Gastrocnemius medialis (tissue), 4 donors: Measurements from ENCODE around the gene SIK3. TPM values are rescaled to one million over a fixed set of nuclear protein-coding genes. Genes with fewer than 3 reads are reported as not detected.

Experiments
- ATAC-seq, 2 donors: fragments of 150-250 bp; one replicate each; pipeline ENCODE4 v1.9.1; 2016
- DNase-seq, 2 donors: peaks; one replicate each; pipeline ENCODE4 v3.0.0-alpha.2; 2019
- H3K27ac ChIP-seq, 4 donors: fragments of 200-600 bp; sonication (generic); 1 replicate in 1 of 4; 2 replicates in 3 of 4; pipeline ENCODE4 v1.5.1; 2016 to 2018; ENCODE audit warnings: mild to moderate bottlenecking in 2 of 4, moderate library complexity in 1 of 4
- H3K27me3 ChIP-seq, 3 donors: fragments of 200-600 bp; sonication (generic) in 2 of 3; 1 replicate in 1 of 3; 2 replicates in 2 of 3; pipeline versions ENCODE4 v1.5.1 to v1.6.0; 2016 to 2019; ENCODE audit warnings: mild to moderate bottlenecking in 1 of 3, moderate library complexity in 1 of 3
- H3K36me3 ChIP-seq, 2 donors: fragments of 200-600 bp; sonication (generic) in 1 of 2; one replicate each; pipeline ENCODE4 v1.5.1; 2017 to 2018
- H3K4me1 ChIP-seq, 2 donors: fragments of 200-600 bp; sonication (generic) in 1 of 2; one replicate each; pipeline ENCODE4 v1.5.1; 2016 to 2017; ENCODE audit warnings: mild to moderate bottlenecking in 2 of 2
- H3K4me3 ChIP-seq, 4 donors: fragments of 200-600 bp; sonication (generic) in 3 of 4; 1 replicate in 1 of 4; 2 replicates in 3 of 4; pipeline ENCODE4 v1.5.1; 2016 to 2019; ENCODE audit warnings: mild to moderate bottlenecking in 2 of 4
- H3K9me3 ChIP-seq, 3 donors: fragments of 200-600 bp; sonication (generic) in 2 of 3; 1 replicate in 1 of 3; 2 replicates in 2 of 3; pipeline ENCODE4 v1.5.1; 2016 to 2019
- POLR2A ChIP-seq, 2 donors: fragments of 450-650 bp; IDR thresholded peaks; one replicate each; pipeline ENCODE4 v1.6.1; 2017; ENCODE audit warnings: antibody characterized with exemption in 2 of 2, mild to moderate bottlenecking in 2 of 2, moderate library complexity in 2 of 2
- in situ Hi-C, 4 donors: fragments of 200-750 bp; cut with MboI; loops; one replicate each; pipeline versions ENCODE4 v1.15.0 to v1.8.0; 2017; ENCODE audit warnings: low sequenced_read_pairs in 4 of 4
- intact Hi-C: fragments of 100-400 bp; cut with DNase I; formaldehyde crosslinking; loops from one replicate; pipeline ENCODE4 v1.15.1; 2023; ENCODE audit warnings: low total_unique reads
- total RNA-seq, 4 donors: library from RNA; depleted of rRNA; stranded (reverse); fragments of >200 nt; gene quantifications; one replicate each; pipeline versions ENCODE4 v1.1.0 to v1.2.3, GENCODE V29; 2016
- TF ChIP-seq, protein P1 (sequence below), 5 experiments: fragments of 450-650 bp in 3 of 5; fragments of 200-600 bp in 2 of 5; sonication (generic) in 2 of 5; IDR thresholded peaks in 4 of 5; conservative IDR thresholded peaks in 1 of 5; 1 replicate in 4 of 5; 2 replicates in 1 of 5; pipeline ENCODE4 v1.5.1; 2016 to 2019; ENCODE audit warnings: antibody characterized with exemption in 5 of 5, mild to moderate bottlenecking in 3 of 5, moderate library complexity in 3 of 5

SIK3 gene
- total RNA-seq, 4 donors from 2014 or later: 34.4 to 42.4 (median 37.2) TPM

DNA sequence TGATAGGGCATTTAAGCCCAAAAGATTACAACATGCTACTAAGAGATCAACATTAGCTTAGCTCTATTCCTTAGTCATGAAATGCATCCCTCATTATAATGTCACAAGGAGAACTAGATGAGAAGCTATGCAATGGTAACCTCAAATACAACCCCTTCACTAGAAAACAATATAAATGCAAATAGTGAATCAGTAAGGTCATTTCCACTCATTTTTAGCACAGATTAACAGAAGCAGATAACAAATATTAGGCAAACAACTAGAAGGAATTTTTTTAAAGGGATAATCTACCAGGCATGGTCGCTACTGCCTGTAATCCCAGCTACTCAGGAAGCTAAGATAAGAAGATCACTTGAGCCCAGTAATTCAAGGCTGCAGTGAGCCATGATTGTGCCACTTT lies 28.2 kb downstream of the SIK3 start:
- H3K36me3 ChIP-seq: no peaks in the 10 kb centered on the region
- TF ChIP-seq, protein P1, sequence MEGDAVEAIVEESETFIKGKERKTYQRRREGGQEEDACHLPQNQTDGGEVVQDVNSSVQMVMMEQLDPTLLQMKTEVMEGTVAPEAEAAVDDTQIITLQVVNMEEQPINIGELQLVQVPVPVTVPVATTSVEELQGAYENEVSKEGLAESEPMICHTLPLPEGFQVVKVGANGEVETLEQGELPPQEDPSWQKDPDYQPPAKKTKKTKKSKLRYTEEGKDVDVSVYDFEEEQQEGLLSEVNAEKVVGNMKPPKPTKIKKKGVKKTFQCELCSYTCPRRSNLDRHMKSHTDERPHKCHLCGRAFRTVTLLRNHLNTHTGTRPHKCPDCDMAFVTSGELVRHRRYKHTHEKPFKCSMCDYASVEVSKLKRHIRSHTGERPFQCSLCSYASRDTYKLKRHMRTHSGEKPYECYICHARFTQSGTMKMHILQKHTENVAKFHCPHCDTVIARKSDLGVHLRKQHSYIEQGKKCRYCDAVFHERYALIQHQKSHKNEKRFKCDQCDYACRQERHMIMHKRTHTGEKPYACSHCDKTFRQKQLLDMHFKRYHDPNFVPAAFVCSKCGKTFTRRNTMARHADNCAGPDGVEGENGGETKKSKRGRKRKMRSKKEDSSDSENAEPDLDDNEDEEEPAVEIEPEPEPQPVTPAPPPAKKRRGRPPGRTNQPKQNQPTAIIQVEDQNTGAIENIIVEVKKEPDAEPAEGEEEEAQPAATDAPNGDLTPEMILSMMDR (IDR thresholded peaks at IDR 0.05 in 4 of 5, conservative IDR thresholded peaks at IDR 0.05 in 1 of 5): no peak
- no peak for TF ChIP-seq POLR2A (IDR thresholded peaks at IDR 0.05)
- intact Hi-C loops: no loop called here
- H3K4me1 ChIP-seq: peaks cover 36 to 47% of the 10 kb centered on the region in 2 donors
- in situ Hi-C loops: no loop called here
- no peak overlapping the region for H3K4me3 ChIP-seq
- no peak for DNase-seq
- no peak for ATAC-seq
- H3K27ac ChIP-seq: peak overlapping the region in 1 of 4 donors; percentile 3
- no peaks in the 10 kb centered on the region for H3K27me3 ChIP-seq
- no peaks in the 10 kb centered on the region for H3K9me3 ChIP-seq

DNA sequence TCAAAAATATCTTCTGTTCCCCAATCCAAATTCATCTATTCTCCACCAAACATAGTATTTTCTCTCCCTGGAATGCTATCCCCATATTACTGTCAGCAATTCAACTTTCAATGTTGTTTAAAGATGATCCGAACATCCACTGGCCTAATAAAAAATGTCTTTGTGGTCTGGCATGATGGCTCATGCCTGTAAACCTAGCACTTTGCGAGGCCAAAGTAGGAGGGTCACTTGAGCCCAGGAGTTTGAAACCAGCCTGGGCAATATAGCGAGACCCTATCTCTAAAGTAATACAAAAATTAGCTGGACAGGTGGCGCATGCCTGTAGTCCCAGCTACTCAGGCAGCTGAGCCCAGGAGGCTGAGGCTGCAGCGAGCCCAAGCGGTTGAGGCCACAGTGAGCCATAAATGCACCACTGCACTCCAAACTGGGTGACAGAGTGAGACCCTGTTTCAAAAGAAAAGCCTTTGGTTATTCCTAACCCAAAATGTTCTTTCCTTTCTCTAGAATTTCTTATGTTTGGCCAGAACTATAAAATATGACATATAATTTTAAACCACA lies 29.8 kb downstream of the SIK3 start:
- no peak for ATAC-seq
- no peaks in the 10 kb centered on the region for H3K9me3 ChIP-seq
- H3K4me3 ChIP-seq: no peak overlapping the region
- H3K4me1 ChIP-seq: peaks cover 40 to 46% of the 10 kb centered on the region in 2 donors
- in situ Hi-C loops (no loop called here), intact Hi-C loops (no loop called here)
- H3K27ac ChIP-seq: no peak overlapping the region
- no peaks in the 10 kb centered on the region for H3K36me3 ChIP-seq
- H3K27me3 ChIP-seq: no peaks in the 10 kb centered on the region
- DNase-seq: no peak
- TF ChIP-seq, protein P1 (IDR thresholded peaks at IDR 0.05 in 4 of 5, conservative IDR thresholded peaks at IDR 0.05 in 1 of 5): no peak
- no peak for TF ChIP-seq POLR2A (IDR thresholded peaks at IDR 0.05)

DNA sequence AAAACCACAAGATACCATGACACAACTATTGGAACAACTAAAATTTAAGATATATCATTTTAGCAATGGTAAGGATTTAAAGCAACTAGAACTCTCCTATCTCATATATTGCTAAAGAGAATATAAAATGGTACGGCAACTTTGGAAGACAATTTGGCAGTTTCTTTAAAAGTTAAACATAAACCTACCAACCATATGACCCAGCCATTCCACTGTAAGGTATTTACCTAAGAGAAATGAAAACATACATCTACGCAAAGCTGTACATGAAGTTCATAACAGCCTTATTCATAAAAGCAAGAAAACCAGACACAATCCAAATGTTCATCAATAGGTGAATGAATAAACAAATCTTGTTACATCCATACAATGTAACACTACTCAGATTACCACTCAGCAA lies 31.3 kb downstream of the SIK3 start:
- no peak overlapping the region for H3K27ac ChIP-seq
- H3K27me3 ChIP-seq: no peaks in the 10 kb centered on the region
- intact Hi-C loops: no loop called here
- H3K36me3 ChIP-seq: no peaks in the 10 kb centered on the region
- no peaks in the 10 kb centered on the region for H3K9me3 ChIP-seq
- in situ Hi-C loops: no loop called here
- no peak for DNase-seq
- no peak for ATAC-seq
- H3K4me3 ChIP-seq: no peak overlapping the region
- H3K4me1 ChIP-seq: peaks cover 41 to 45% of the 10 kb centered on the region in 2 donors
- TF ChIP-seq, protein P1 (IDR thresholded peaks at IDR 0.05 in 4 of 5, conservative IDR thresholded peaks at IDR 0.05 in 1 of 5): no peak

DNA sequence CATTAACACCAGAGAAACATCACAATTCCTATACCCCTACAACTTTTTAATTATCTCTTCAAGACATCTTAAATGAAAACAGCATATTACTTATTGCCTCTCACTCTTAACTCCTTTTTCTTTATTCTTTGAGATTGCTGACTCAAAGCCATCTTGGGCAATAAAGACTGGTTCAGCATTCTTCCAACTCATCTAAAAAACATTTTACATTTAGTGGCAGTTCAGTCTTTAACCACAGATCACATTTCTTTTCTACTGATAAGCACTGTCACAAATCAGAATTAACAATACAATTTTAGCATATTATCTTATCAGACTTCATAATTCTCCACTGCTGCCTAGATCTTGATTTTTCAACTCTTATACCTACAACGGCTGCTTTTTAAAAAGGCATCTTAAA lies 34.0 kb downstream of the SIK3 start:
- no peak for ATAC-seq
- in situ Hi-C loops: no loop called here
- Histone ChIP-seq H3K36me3 (no peaks in the 10 kb centered on the region), H3K4me3 (no peak overlapping the region), H3K9me3 (no peaks in the 10 kb centered on the region), H3K4me1 (peaks cover 23 to 37% of the 10 kb centered on the region in 2 donors), H3K27ac (no peak overlapping the region), H3K27me3 (no peaks in the 10 kb centered on the region)
- no peak for DNase-seq
- intact Hi-C loops: no loop called here
- TF ChIP-seq, protein P1 (IDR thresholded peaks at IDR 0.05 in 4 of 5, conservative IDR thresholded peaks at IDR 0.05 in 1 of 5): no peak
- TF ChIP-seq POLR2A (IDR thresholded peaks at IDR 0.05): no peak

DNA sequence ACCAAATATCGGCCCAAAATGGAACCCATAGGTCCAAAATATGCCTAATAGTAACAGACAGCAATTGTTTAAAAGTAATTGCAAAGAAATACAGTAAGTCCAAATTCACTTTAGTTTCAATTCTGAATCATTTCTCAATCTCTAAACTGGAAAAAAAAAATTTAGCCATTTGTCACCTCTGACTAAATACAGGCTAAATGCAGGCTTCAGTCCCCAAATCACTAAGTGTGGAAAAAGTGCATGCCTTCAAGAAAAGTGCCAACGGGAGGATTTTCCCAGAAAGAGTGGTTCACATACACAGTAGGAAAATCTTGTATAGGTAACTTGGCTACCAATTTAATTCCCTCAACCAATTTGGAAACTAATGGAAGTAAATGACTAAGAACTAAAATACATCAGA lies 35.7 kb downstream of the SIK3 start:
- Histone ChIP-seq H3K27me3 (no peaks in the 10 kb centered on the region), H3K4me1 (peaks cover 23 to 53% of the 10 kb centered on the region in 2 donors), H3K27ac (peak overlapping the region in 1 of 4 donors; percentile 61), H3K4me3 (peak overlapping the region in 1 of 4 donors; percentile 22), H3K36me3 (no peaks in the 10 kb centered on the region), H3K9me3 (no peaks in the 10 kb centered on the region)
- in situ Hi-C loops (no loop called here), intact Hi-C loops (no loop called here)
- TF ChIP-seq POLR2A (IDR thresholded peaks at IDR 0.05): no peak
- TF ChIP-seq, protein P1 (IDR thresholded peaks at IDR 0.05 in 4 of 5, conservative IDR thresholded peaks at IDR 0.05 in 1 of 5): no peak
- ATAC-seq (no peak), DNase-seq (no peak)
